Endothelial cell (in vitro differentiated cells): ENCODE data around the gene CCDC116. TPM values are rescaled to one million over a fixed set of nuclear protein-coding genes. Genes with fewer than 3 reads are reported as not detected.

Experiments
- DNase-seq: peaks from one replicate; pipeline ENCODE4 v3.0.0; 2021; ENCODE audit warnings: low spot score
- H3K27ac Mint-ChIP-seq: one replicate; pipeline ENCODE4 v1.8.0; 2021; ENCODE audit warnings: mixed read lengths, inconsistent platforms; ENCODE audit not compliant: unreplicated experiment
- H3K27me3 Mint-ChIP-seq: one replicate; pipeline ENCODE4 v1.8.0; 2021; ENCODE audit warnings: mild to moderate bottlenecking, moderate library complexity, mixed read lengths, inconsistent platforms; ENCODE audit not compliant: unreplicated experiment
- H3K36me3 Mint-ChIP-seq: one replicate; pipeline ENCODE4 v1.8.0; 2021; ENCODE audit warnings: mild to moderate bottlenecking, low read depth, mixed read lengths, inconsistent platforms; ENCODE audit not compliant: unreplicated experiment
- H3K4me1 Mint-ChIP-seq: one replicate; pipeline ENCODE4 v1.8.0; 2021; ENCODE audit warnings: mild to moderate bottlenecking, mixed read lengths, inconsistent platforms; ENCODE audit not compliant: unreplicated experiment
- H3K4me3 Mint-ChIP-seq: one replicate; pipeline ENCODE4 v1.8.0; 2021; ENCODE audit warnings: mild to moderate bottlenecking, mixed read lengths, inconsistent platforms; ENCODE audit not compliant: unreplicated experiment
- H3K9me3 Mint-ChIP-seq: one replicate; pipeline ENCODE4 v1.8.0; 2021; ENCODE audit warnings: mixed read lengths, inconsistent platforms; ENCODE audit not compliant: unreplicated experiment
- CTCF ChIP-seq: fragments of 200-600 bp; sonication (generic); IDR thresholded peaks from one replicate; pipeline ENCODE4 v1.5.0; 2021; ENCODE audit warnings: antibody characterized with exemption; ENCODE audit not compliant: unreplicated experiment
- total RNA-seq: library from RNA; stranded (reverse); fragmentation: NEBNext Ultra II Directional; extraction: Animal tissue kit (Norgen Biotek cat#: 25700); gene quantifications from one replicate; pipeline ENCODE4 v1.2.1, GENCODE V29; 2021; ENCODE audit not compliant: unreplicated experiment

The CCDC116 gene
- total RNA-seq, 1 donor from 2014 or later: 0.36 TPM

DNA sequence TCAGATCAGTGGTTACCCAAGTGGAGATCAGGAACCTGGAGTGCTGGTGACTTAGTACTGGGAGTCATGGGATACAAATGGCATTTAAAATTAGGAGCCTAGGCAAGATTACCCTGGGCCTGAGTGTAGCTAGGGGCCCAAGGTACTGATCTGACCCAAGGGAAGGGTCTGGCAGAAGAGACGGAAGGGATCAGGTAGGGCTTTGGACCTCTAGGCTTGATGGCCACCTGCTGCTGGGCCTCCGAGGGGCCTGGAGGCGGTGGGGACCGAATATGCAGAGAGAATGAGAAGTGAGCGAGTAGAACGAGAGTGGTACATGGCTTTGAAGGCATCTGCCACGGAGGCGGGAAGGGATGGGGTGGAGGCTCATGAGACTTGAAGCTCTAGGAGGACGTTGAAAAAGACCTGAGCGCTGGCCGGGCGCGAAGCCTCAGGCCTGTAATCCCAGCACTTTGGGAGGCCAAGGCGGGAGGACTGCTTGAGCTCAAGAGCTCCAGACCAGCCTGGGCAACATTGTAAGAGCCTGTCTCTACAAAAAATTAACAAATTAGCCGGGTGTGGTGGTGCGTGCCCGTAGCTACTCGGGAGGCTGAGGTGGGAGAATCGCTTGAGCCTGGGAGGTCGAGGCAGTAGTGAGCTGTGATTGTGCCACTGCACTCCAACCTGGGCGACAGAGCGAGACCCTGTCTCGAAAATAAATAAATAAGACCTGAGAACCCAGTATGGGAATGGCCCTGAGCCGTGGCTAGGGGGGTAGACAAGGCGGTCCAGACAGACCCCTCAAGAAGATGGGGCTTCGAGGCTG lies 32.7 kb downstream of the CCDC116 start:
- H3K36me3 Mint-ChIP-seq: peaks cover 7% of the 10 kb centered on the region
- TF ChIP-seq CTCF: no peak
- H3K9me3 Mint-ChIP-seq: no peaks in the 10 kb centered on the region
- peaks cover 11% of the 10 kb centered on the region for H3K4me1 Mint-ChIP-seq
- no peak for DNase-seq
- peak overlapping the region; percentile 40 for H3K27ac Mint-ChIP-seq
- H3K4me3 Mint-ChIP-seq: peak overlapping the region; percentile 99
- H3K27me3 Mint-ChIP-seq: peaks cover 15% of the 10 kb centered on the region

DNA sequence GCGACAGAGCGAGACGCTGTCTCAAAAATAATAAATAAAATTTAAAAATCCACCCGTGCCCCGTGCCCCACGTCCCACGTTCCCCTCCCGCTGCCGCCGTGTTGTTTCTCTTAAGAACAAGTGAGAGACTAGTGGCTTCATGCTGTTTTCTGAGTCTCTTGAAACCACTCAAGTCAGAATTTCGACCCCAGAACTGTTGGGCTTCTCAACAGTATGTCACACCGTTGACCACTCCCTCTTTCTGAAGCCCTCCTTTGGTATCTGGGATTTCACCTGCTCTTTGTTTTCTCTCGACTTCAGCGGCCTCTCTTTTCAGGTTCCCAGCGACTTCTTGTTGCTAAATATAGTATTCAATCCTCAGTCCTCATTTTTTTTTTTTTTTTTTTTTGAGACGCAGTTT lies 34.2 kb downstream of the CCDC116 start:
- no peak for DNase-seq

GRCh38 chr22:21669026-21669425 lies 36.5 kb downstream of the CCDC116 start:
- no peak for DNase-seq
- H3K27ac Mint-ChIP-seq: no peak overlapping the region
- H3K27me3 Mint-ChIP-seq: peaks cover 15% of the 10 kb centered on the region
- no peaks in the 10 kb centered on the region for H3K9me3 Mint-ChIP-seq
- H3K4me3 Mint-ChIP-seq: no peak overlapping the region
- peaks cover 12% of the 10 kb centered on the region for H3K36me3 Mint-ChIP-seq
- TF ChIP-seq CTCF: no peak
- peaks cover 11% of the 10 kb centered on the region for H3K4me1 Mint-ChIP-seq

More for the DNA sequence above, 34.2 kb downstream of the CCDC116 start:
- Mint-ChIP-seq H3K4me1 (peaks cover 11% of the 10 kb centered on the region), H3K4me3 (peak overlapping the region; percentile 99), H3K9me3 (no peaks in the 10 kb centered on the region), H3K27me3 (peaks cover 15% of the 10 kb centered on the region), H3K36me3 (peaks cover 7% of the 10 kb centered on the region), H3K27ac (peak overlapping the region; percentile 83)
- TF ChIP-seq CTCF: no peak

GRCh38 chr22:21672107-21672629 lies 39.6 kb downstream of the CCDC116 start:
- Mint-ChIP-seq H3K36me3 (peaks cover 32% of the 10 kb centered on the region), H3K27me3 (peaks cover 3% of the 10 kb centered on the region), H3K27ac (no peak overlapping the region), H3K4me1 (peaks cover 3% of the 10 kb centered on the region), H3K4me3 (no peak overlapping the region), H3K9me3 (no peaks in the 10 kb centered on the region)
- TF ChIP-seq CTCF: no peak
- no peak for DNase-seq
